GM23338 (cell line): ENCODE data around the gene KCNH6. TPM values are rescaled to one million over a fixed set of nuclear protein-coding genes. Genes with fewer than 3 reads are reported as not detected.

Experiments used
- ATAC-seq: fragments of 200-7000 bp; cut with Tn5 transposase; 3 replicates; pipeline ENCODE4 v1.9.1; 2020
- DNase-seq: peaks from one replicate; pipeline ENCODE4 v3.0.0-alpha.2; 2015; ENCODE audit warnings: low spot score
- H2AFZ ChIP-seq: fragments of 200-600 bp; sonication (generic); 2 replicates; pipeline ENCODE4 v1.8.0; 2016; ENCODE audit warnings: antibody characterized with exemption, mild to moderate bottlenecking, moderate library complexity
- H3F3A ChIP-seq: fragments of 200-600 bp; sonication (generic); replicated peaks from 2 replicates; pipeline ENCODE4 v1.8.0; 2017; ENCODE audit warnings: antibody characterized with exemption, mixed run types, low read depth
- H3K27ac ChIP-seq: fragments of 200-600 bp; sonication (generic); 2 replicates; pipeline ENCODE4 v1.6.1; 2016; ENCODE audit warnings: low read depth
- H3K27me3 ChIP-seq: fragments of 200-600 bp; sonication (generic); 2 replicates; pipeline ENCODE4 v1.8.0; 2016; ENCODE audit warnings: mild to moderate bottlenecking, mixed run types, moderate library complexity; ENCODE audit not compliant: insufficient read depth
- H3K36me3 ChIP-seq: fragments of 200-600 bp; sonication (generic); 2 replicates; pipeline ENCODE4 v1.8.0; 2016; ENCODE audit warnings: mild to moderate bottlenecking; ENCODE audit not compliant: insufficient read depth
- H3K4me1 ChIP-seq: fragments of 200-600 bp; sonication (generic); 2 replicates; pipeline ENCODE4 v1.8.0; 2016; ENCODE audit warnings: mild to moderate bottlenecking, moderate library complexity; ENCODE audit not compliant: insufficient read depth
- H3K4me2 ChIP-seq: fragments of 200-600 bp; sonication (generic); 2 replicates; pipeline ENCODE4 v1.7.1; 2017; ENCODE audit warnings: mixed run types
- H3K4me3 ChIP-seq: fragments of 200-600 bp; sonication (generic); 2 replicates; pipeline ENCODE4 v1.6.1; 2016; ENCODE audit warnings: mixed run types
- H3K79me2 ChIP-seq: fragments of 200-600 bp; sonication (generic); replicated peaks from 2 replicates; pipeline ENCODE4 v1.8.0; 2017; ENCODE audit warnings: mild to moderate bottlenecking; ENCODE audit not compliant: insufficient read depth
- H3K9me2 ChIP-seq: fragments of 200-600 bp; sonication (generic); 2 replicates; pipeline ENCODE4 v1.8.0; 2017; ENCODE audit not compliant: insufficient read depth
- H4K20me1 ChIP-seq: fragments of 200-600 bp; sonication (generic); replicated peaks from 2 replicates; pipeline ENCODE4 v1.8.0; 2017; ENCODE audit warnings: mild to moderate bottlenecking; ENCODE audit not compliant: insufficient read depth
- H3K27ac Mint-ChIP-seq: 2 replicates; pipeline ENCODE4 v1.8.0; 2020; ENCODE audit warnings: inconsistent platforms, mild to moderate bottlenecking, moderate library complexity, mixed read lengths
- H3K27me3 Mint-ChIP-seq: 3 replicates; pipeline ENCODE4 v1.8.0; 2022; ENCODE audit warnings: low read depth, mild to moderate bottlenecking, moderate library complexity, mixed read lengths, inconsistent platforms; ENCODE audit not compliant: insufficient read depth, poor library complexity
- H3K36me3 Mint-ChIP-seq: 3 replicates; pipeline ENCODE4 v1.8.0; 2021; ENCODE audit warnings: low read depth, mild to moderate bottlenecking, inconsistent platforms, moderate library complexity, mixed read lengths
- H3K4me1 Mint-ChIP-seq: 3 replicates; pipeline ENCODE4 v1.8.0; 2020; ENCODE audit warnings: mild to moderate bottlenecking, inconsistent platforms, mixed read lengths
- H3K4me3 Mint-ChIP-seq: 3 replicates; pipeline ENCODE4 v1.8.0; 2021; ENCODE audit warnings: moderate library complexity, mild to moderate bottlenecking, inconsistent platforms, mixed read lengths
- H3K9me3 Mint-ChIP-seq: 3 replicates; pipeline ENCODE4 v1.8.0; 2020; ENCODE audit warnings: moderate library complexity, mild to moderate bottlenecking, inconsistent platforms, mixed read lengths
- CTCF ChIP-seq, 2 experiments: fragments of 200-600 bp in 1 of 2; sonication (generic) in 1 of 2; conservative IDR thresholded peaks; 2 replicates each; pipeline versions ENCODE4 v1.5.1 to v1.6.1; 2016 to 2017; ENCODE audit warnings: antibody characterized with exemption in 2 of 2, low read depth in 2 of 2, mild to moderate bottlenecking in 2 of 2, moderate library complexity in 1 of 2
- EZH2 ChIP-seq: fragments of 200-600 bp; sonication (generic); IDR thresholded peaks from one replicate; pipeline ENCODE4 v1.8.0; 2017; ENCODE audit warnings: antibody characterized with exemption, mild to moderate bottlenecking, low read depth; ENCODE audit not compliant: unreplicated experiment
- JUNB ChIP-seq: IDR thresholded peaks from one replicate; pipeline ENCODE4 v1.6.1; 2016; ENCODE audit warnings: antibody characterized with exemption; ENCODE audit not compliant: unreplicated experiment
- POLR2AphosphoS5 ChIP-seq: IDR thresholded peaks from 2 replicates; pipeline ENCODE4 v1.6.1; 2016; ENCODE audit warnings: antibody characterized with exemption, low read depth
- REST ChIP-seq: IDR thresholded peaks from one replicate; pipeline ENCODE4 v1.6.1; 2018; ENCODE audit warnings: antibody characterized with exemption; ENCODE audit not compliant: unreplicated experiment
- ZNF114 ChIP-seq: fragments of 250-450 bp; sonication (Bioruptor Pico); IDR thresholded peaks from 2 replicates; pipeline ENCODE4 v1.5.0; 2020; ENCODE audit warnings: mild to moderate bottlenecking, moderate library complexity
- ZNF331 ChIP-seq: fragments of 250-450 bp; sonication (Bioruptor Pico); IDR thresholded peaks from 2 replicates; pipeline ENCODE4 v1.5.0; 2020; ENCODE audit warnings: low read depth, mild to moderate bottlenecking, moderate library complexity
- polyA plus RNA-seq: library from polyadenylated mRNA; unstranded; fragments of >200 nt; fragmentation: Nextera tagmentation; extraction: Ambion mirVana; gene quantifications from 2 replicates; pipeline ENCODE4 v1.2.1, GENCODE V29; 2016
- total RNA-seq: library from RNA; depleted of rRNA; stranded (reverse); fragments of >200 nt; shearing (Covaris generic); gene quantifications from 2 replicates; pipeline ENCODE4 v1.2.3, GENCODE V29; 2014
- TF ChIP-seq, protein P1 (sequence below): IDR thresholded peaks from 2 replicates; pipeline ENCODE4 v1.6.1; 2016; ENCODE audit warnings: antibody characterized with exemption
- TF ChIP-seq, protein P2 (sequence below): fragments of 250-450 bp; sonication (Bioruptor Pico); IDR thresholded peaks from 2 replicates; pipeline ENCODE4 v1.5.0; 2020; ENCODE audit warnings: mild to moderate bottlenecking, moderate library complexity

The KCNH6 gene
- total and polyA plus RNA-seq, 2 experiments from 2014 or later, result 1.3 to 2.8 TPM

DNA sequence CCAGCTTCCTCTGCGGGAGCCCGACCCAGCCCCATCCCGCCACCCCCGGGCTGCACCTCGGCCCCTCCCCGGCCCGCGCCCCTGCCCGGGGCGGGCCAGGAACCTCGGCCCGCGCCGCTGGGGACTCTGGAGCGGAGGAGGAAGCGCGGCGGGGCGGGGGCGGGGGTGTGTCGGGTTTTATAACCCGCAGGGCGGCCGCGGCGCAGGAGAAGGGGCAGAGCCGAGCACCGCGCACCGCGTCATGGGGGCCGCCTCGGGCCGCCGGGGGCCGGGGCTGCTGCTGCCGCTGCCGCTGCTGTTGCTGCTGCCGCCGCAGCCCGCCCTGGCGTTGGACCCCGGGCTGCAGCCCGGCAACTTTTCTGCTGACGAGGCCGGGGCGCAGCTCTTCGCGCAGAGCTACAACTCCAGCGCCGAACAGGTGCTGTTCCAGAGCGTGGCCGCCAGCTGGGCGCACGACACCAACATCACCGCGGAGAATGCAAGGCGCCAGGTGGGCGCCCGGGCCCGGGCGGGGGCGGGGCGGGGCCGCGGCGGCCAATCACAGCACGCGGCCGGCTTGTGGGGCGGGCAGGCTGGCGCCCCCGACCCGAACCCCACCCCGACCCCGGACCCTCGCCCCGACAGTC is 46.2 kb upstream of the KCNH6 start, which contains the start of gene ACE (continued):
- TF ChIP-seq, protein P1, sequence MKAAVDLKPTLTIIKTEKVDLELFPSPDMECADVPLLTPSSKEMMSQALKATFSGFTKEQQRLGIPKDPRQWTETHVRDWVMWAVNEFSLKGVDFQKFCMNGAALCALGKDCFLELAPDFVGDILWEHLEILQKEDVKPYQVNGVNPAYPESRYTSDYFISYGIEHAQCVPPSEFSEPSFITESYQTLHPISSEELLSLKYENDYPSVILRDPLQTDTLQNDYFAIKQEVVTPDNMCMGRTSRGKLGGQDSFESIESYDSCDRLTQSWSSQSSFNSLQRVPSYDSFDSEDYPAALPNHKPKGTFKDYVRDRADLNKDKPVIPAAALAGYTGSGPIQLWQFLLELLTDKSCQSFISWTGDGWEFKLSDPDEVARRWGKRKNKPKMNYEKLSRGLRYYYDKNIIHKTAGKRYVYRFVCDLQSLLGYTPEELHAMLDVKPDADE, result no peak
- TF ChIP-seq REST (no peak), ZNF114 (no peak), JUNB (no peak), EZH2 (no peak), ZNF331 (CRISPR knock-in tag) (no peak), CTCF (conservative IDR thresholded peaks at IDR 0.05; ENCODE audit: low read depth in 2 of 2) (0 out of 4 replicates have a peak, but pooled peaks of 1 of the 2 experiments have one; percentile 2), POLR2AphosphoS5 (no peak; the same call in none of the 2 replicates)

DNA sequence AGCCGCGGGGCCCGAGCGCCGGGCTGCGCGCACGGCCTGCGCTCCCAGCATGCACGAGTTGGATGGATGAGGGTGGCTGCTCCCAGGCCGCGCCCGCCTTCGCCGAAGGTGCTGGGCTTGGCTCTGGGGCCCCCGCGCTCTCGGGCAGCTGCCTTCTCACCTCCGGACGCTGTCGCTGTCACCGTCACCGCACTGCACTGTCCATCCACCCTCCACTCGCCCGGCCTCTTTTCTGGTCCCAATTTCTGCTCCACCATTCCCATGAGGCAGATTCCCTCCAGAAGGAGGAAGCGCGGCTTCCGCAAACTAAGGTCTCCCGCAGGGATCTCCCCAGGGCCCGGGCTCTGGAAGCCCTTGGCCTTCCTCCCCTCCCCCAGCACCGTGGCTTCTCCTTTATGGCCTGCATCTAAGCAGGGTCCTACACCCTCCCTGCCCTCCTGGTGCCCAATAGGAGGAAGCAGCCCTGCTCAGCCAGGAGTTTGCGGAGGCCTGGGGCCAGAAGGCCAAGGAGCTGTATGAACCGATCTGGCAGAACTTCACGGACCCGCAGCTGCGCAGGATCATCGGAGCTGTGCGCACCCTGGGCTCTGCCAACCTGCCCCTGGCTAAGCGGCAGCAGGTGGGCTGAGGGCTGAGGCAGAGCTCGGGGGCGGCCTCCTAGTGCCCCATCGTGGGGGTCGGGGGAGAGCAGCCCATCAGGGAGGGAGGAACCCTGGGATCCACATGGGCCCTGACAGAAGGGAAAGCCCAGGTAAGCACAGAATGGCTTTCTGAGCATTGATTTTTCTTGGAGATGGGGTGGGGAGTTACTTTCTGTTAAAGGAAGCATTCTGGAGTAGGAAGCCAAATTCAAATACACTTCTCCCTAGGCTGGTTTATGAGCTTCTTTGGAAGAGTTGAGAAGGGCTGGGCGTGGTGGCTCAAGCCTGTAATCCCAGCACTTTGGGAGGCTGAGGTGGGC is 45.4 kb upstream of the KCNH6 start:
- no peak overlapping the region for H3K27ac ChIP-seq
- no peaks in the 10 kb centered on the region; the same call in 2 of the 3 replicates for H3K36me3 Mint-ChIP-seq
- H2AFZ ChIP-seq, result peak overlapping the region; percentile 96
- H3K36me3 ChIP-seq, result no peaks in the 10 kb centered on the region
- no peaks in the 10 kb centered on the region; the same call in 2 of the 3 replicates for H3K9me3 Mint-ChIP-seq
- peak overlapping the region; percentile 78 for H3K4me3 ChIP-seq
- peaks cover 24% of the 10 kb centered on the region for H3K4me1 ChIP-seq
- TF ChIP-seq POLR2AphosphoS5, result peak; percentile 74
- TF ChIP-seq, protein P2, sequence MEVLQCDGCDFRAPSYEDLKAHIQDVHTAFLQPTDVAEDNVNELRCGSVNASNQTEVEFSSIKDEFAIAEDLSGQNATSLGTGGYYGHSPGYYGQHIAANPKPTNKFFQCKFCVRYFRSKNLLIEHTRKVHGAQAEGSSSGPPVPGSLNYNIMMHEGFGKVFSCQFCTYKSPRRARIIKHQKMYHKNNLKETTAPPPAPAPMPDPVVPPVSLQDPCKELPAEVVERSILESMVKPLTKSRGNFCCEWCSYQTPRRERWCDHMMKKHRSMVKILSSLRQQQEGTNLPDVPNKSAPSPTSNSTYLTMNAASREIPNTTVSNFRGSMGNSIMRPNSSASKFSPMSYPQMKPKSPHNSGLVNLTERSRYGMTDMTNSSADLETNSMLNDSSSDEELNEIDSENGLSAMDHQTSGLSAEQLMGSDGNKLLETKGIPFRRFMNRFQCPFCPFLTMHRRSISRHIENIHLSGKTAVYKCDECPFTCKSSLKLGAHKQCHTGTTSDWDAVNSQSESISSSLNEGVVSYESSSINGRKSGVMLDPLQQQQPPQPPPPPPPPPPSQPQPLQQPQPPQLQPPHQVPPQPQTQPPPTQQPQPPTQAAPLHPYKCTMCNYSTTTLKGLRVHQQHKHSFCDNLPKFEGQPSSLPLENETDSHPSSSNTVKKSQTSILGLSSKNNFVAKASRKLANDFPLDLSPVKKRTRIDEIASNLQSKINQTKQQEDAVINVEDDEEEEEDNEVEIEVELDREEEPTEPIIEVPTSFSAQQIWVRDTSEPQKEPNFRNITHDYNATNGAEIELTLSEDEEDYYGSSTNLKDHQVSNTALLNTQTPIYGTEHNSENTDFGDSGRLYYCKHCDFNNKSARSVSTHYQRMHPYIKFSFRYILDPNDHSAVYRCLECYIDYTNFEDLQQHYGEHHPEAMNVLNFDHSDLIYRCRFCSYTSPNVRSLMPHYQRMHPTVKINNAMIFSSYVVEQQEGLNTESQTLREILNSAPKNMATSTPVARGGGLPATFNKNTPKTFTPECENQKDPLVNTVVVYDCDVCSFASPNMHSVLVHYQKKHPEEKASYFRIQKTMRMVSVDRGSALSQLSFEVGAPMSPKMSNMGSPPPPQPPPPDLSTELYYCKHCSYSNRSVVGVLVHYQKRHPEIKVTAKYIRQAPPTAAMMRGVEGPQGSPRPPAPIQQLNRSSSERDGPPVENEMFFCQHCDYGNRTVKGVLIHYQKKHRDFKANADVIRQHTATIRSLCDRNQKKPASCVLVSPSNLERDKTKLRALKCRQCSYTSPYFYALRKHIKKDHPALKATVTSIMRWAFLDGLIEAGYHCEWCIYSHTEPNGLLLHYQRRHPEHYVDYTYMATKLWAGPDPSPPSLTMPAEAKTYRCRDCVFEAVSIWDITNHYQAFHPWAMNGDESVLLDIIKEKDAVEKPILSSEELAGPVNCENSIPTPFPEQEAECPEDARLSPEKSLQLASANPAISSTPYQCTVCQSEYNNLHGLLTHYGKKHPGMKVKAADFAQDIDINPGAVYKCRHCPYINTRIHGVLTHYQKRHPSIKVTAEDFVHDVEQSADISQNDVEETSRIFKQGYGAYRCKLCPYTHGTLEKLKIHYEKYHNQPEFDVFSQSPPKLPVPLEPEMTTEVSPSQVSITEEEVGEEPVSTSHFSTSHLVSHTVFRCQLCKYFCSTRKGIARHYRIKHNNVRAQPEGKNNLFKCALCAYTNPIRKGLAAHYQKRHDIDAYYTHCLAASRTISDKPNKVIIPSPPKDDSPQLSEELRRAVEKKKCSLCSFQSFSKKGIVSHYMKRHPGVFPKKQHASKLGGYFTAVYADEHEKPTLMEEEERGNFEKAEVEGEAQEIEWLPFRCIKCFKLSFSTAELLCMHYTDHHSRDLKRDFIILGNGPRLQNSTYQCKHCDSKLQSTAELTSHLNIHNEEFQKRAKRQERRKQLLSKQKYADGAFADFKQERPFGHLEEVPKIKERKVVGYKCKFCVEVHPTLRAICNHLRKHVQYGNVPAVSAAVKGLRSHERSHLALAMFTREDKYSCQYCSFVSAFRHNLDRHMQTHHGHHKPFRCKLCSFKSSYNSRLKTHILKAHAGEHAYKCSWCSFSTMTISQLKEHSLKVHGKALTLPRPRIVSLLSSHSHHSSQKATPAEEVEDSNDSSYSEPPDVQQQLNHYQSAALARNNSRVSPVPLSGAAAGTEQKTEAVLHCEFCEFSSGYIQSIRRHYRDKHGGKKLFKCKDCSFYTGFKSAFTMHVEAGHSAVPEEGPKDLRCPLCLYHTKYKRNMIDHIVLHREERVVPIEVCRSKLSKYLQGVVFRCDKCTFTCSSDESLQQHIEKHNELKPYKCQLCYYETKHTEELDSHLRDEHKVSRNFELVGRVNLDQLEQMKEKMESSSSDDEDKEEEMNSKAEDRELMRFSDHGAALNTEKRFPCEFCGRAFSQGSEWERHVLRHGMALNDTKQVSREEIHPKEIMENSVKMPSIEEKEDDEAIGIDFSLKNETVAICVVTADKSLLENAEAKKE, result no peak
- no peaks in the 10 kb centered on the region for H3K9me2 ChIP-seq
- peaks cover 19% of the 10 kb centered on the region for H3K27me3 ChIP-seq
- no peak overlapping the region for H3K27ac Mint-ChIP-seq
- DNase-seq (no peak), ATAC-seq (peak; percentile 14)
- H3K79me2 ChIP-seq, result no peaks in the 10 kb centered on the region
- peaks cover 41% of the 10 kb centered on the region for H3K27me3 Mint-ChIP-seq
- H3K4me2 ChIP-seq, result peak overlapping the region; percentile 99
- H3F3A ChIP-seq, result 0 out of 2 replicates have a peak, but pooled peaks cover 5% of the 10 kb centered on the region
- peaks cover 32% of the 10 kb centered on the region for H3K4me1 Mint-ChIP-seq
- peak overlapping the region; percentile 82 for H3K4me3 Mint-ChIP-seq
- H4K20me1 ChIP-seq, result no peaks in the 10 kb centered on the region
